CD4-positive, alpha-beta memory T cell (primary cell): Measurements from ENCODE around the gene BRINP1. TPM values are rescaled to one million over a fixed set of nuclear protein-coding genes. Genes with fewer than 3 reads are reported as not detected.
A peak's percentile ranks its signal among the peaks of the same experiment; 100 is the strongest.

ENCODE experiments used
- CTCF ChIA-PET: fragments of 350-600 bp; sonication (Branson Sonifier 250); formaldehyde crosslinking; loops from one replicate; lab custom pipeline; 2021; ENCODE audit warnings: inconsistent platforms; ENCODE audit not compliant: partially characterized antibody; lab: Charles Lee
- POLR2A ChIA-PET: fragments of 350-600 bp; sonication (Branson Sonifier 250); formaldehyde crosslinking; loops from one replicate; lab custom pipeline; 2021; ENCODE audit not compliant: partially characterized antibody; lab: Charles Lee
- DNase-seq, 5 donors: peaks; one replicate each; pipeline versions ENCODE4 v3.0.0 to v3.0.0-alpha.2; 2020 to 2022; ENCODE audit warnings: mixed read lengths in 1 of 5
- H3K27ac ChIP-seq: one replicate; pipeline ENCODE4 v1.7.0; 2013; ENCODE audit warnings: low read depth, low read length
- H3K27me3 ChIP-seq: 2 replicates; pipeline ENCODE4 v1.7.0; 2013; ENCODE audit warnings: mild to moderate bottlenecking, low read length, moderate library complexity; ENCODE audit not compliant: insufficient read depth
- H3K36me3 ChIP-seq: 2 replicates; pipeline ENCODE4 v1.7.0; 2013; ENCODE audit warnings: mild to moderate bottlenecking, low read length, moderate library complexity; ENCODE audit not compliant: insufficient read depth
- H3K4me1 ChIP-seq: 2 replicates; pipeline ENCODE4 v1.7.0; 2013; ENCODE audit warnings: mild to moderate bottlenecking, low read length, moderate library complexity; ENCODE audit not compliant: insufficient read depth
- H3K4me3 ChIP-seq, 2 donors: one replicate each; pipeline ENCODE4 v1.7.0; 2013; ENCODE audit warnings: low read length in 2 of 2, mild to moderate bottlenecking in 1 of 2
- H3K9me3 ChIP-seq, 2 donors: one replicate each; pipeline ENCODE4 v1.7.0; 2013; ENCODE audit warnings: low read length in 2 of 2, control low read depth in 1 of 2; ENCODE audit not compliant: control insufficient read depth in 1 of 2
- H3K27ac Mint-ChIP-seq, 7 donors: one replicate each; pipeline ENCODE4 v1.8.0; 2020 to 2021; ENCODE audit warnings: mixed read lengths in 7 of 7, mild to moderate bottlenecking in 6 of 7, inconsistent platforms in 3 of 7, moderate library complexity in 3 of 7
- H3K27me3 Mint-ChIP-seq, 2 donors: one replicate each; pipeline ENCODE4 v1.8.0; 2020 to 2021; ENCODE audit warnings: mixed read lengths in 2 of 2
- H3K36me3 Mint-ChIP-seq, 2 donors: one replicate each; pipeline ENCODE4 v1.8.0; 2020 to 2021; ENCODE audit warnings: mixed read lengths in 2 of 2, inconsistent platforms in 1 of 2, mild to moderate bottlenecking in 1 of 2
- H3K4me1 Mint-ChIP-seq, 4 donors: one replicate each; pipeline ENCODE4 v1.8.0; 2020 to 2021; ENCODE audit warnings: mixed read lengths in 4 of 4, mild to moderate bottlenecking in 1 of 4
- H3K4me3 Mint-ChIP-seq, 8 donors: one replicate each; pipeline ENCODE4 v1.8.0; 2020 to 2021; ENCODE audit warnings: mixed read lengths in 8 of 8, mild to moderate bottlenecking in 7 of 8, moderate library complexity in 6 of 8, inconsistent platforms in 3 of 8
- H3K9me3 Mint-ChIP-seq, 8 donors: one replicate each; pipeline ENCODE4 v1.8.0; 2020 to 2021; ENCODE audit warnings: mixed read lengths in 8 of 8, mild to moderate bottlenecking in 5 of 8, inconsistent platforms in 3 of 8, moderate library complexity in 1 of 8
- intact Hi-C: fragments of 100-400 bp; cut with micrococcal nuclease; formaldehyde crosslinking; loops from one replicate; pipeline ENCODE4 v1.15.1; 2023
- polyA plus RNA-seq, 2 donors: library from polyadenylated mRNA; unstranded; fragments of 300-500 nt; fragmentation: Illumina TruSeq; gene quantifications; one replicate each; pipeline ENCODE4 v1.2.3, GENCODE V29; 2021
- total RNA-seq, 2 experiments: library from RNA; stranded (reverse); gene quantifications; one replicate each; pipeline ENCODE4 v1.2.3, GENCODE V29; 2021

BRINP1 gene
- total and polyA plus RNA-seq, 4 experiments from 2014 or later = not detected

DNA sequence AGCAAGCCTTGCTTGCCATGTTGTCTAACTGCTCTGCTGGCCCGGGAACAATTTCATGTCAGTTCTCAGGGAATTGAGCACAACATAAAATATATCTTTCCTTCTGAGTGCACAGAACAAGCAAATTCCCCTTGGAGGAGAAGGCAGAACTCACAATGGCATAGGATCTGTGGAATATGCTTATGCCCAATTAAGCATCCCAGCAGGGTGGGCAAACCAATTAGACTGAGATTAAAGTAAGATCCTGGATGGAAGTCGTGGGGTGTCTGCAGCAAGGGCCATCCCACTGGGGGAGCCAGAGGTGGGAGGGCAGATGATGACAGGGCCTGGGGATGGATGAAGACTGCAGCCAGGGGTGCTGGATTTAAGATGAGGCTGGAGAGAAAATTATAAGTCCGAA, 114.1 kb downstream of the BRINP1 start:
- no peak overlapping the region for H3K4me3 Mint-ChIP-seq
- Histone ChIP-seq H3K36me3 (no peaks in the 10 kb centered on the region), H3K9me3 (no peaks in the 10 kb centered on the region), H3K27ac (no peak overlapping the region), H3K4me3 (no peak overlapping the region), H3K4me1 (no peaks in the 10 kb centered on the region), H3K27me3 (no peaks in the 10 kb centered on the region)
- DNase-seq = no peak
- H3K27ac Mint-ChIP-seq = no peak overlapping the region
- CTCF ChIA-PET = no interaction called here
- POLR2A ChIA-PET = no interaction called here
- no peaks in the 10 kb centered on the region for H3K27me3 Mint-ChIP-seq
- H3K36me3 Mint-ChIP-seq = no peaks in the 10 kb centered on the region
- intact Hi-C loops = no loop called here
- H3K4me1 Mint-ChIP-seq = no peaks in the 10 kb centered on the region
- peaks cover 0 to 18% (median 6%) of the 10 kb centered on the region in 8 donors for H3K9me3 Mint-ChIP-seq

DNA sequence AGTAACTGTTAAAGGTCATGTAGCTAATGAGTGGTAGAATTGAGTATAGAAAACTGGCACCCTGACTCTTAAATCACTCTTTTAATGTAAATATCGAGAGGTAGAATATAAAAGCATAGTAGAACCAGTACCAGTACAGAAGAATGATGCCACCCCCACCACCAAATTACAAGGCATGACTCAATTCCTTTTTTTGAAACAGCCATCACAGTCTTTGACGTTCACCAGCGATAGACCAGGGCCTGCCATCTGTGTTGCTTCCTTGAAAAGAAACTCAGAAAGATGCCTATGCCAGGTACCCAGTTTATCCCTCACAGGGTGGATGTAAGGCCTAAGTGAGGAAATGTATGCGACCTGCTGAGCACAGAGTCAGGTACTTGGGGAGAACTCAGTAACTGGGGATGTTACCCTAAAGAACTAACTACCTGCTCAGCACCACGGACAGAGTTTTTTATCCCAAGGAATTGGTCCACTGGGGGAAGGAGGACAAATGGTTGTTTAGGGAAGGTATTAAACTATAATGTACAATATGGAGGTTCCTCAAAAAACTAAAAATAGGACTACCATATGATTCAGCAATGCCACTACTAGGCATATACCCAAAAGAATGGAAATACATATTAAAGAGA, 116.5 kb downstream of the BRINP1 start:
- no peaks in the 10 kb centered on the region for H3K4me1 Mint-ChIP-seq
- Histone ChIP-seq H3K27me3 (no peaks in the 10 kb centered on the region), H3K4me3 (no peak overlapping the region), H3K4me1 (no peaks in the 10 kb centered on the region), H3K36me3 (no peaks in the 10 kb centered on the region), H3K27ac (no peak overlapping the region), H3K9me3 (no peaks in the 10 kb centered on the region)
- H3K36me3 Mint-ChIP-seq = no peaks in the 10 kb centered on the region
- H3K9me3 Mint-ChIP-seq = peaks cover 0 to 22% (median 7%) of the 10 kb centered on the region in 8 donors
- DNase-seq = no peak
- POLR2A ChIA-PET = no interaction called here
- H3K4me3 Mint-ChIP-seq = no peak overlapping the region
- H3K27ac Mint-ChIP-seq = no peak overlapping the region
- CTCF ChIA-PET = no interaction called here
- no peaks in the 10 kb centered on the region for H3K27me3 Mint-ChIP-seq
- intact Hi-C loops = no loop called here

DNA sequence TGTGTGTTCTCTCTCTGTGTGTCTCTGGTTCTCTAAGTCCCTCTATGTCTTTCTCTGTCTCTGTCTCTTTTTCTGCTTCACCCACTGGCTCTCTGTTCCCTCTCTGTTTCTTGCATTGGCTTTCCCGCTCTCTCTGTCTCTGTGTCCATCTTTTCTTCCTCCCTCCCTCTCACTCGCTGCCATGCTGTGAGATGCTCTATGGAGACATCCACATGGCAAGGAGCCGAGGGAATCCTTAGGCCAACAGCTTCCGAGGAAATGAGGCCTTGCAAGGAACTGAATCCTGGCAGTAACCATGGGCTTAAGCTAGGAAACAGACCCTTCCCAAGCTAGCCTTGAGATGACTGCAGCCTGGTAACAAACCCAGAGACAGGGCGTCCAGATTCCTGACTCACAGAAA, 117.3 kb downstream of the BRINP1 start:
- Histone ChIP-seq H3K4me1 (no peaks in the 10 kb centered on the region), H3K27me3 (no peaks in the 10 kb centered on the region), H3K9me3 (no peaks in the 10 kb centered on the region), H3K36me3 (no peaks in the 10 kb centered on the region), H3K4me3 (no peak overlapping the region), H3K27ac (no peak overlapping the region)
- Mint-ChIP-seq H3K36me3 (no peaks in the 10 kb centered on the region), H3K4me1 (no peaks in the 10 kb centered on the region), H3K9me3 (peaks cover 0 to 22% (median 7%) of the 10 kb centered on the region in 8 donors), H3K27me3 (no peaks in the 10 kb centered on the region), H3K27ac (no peak overlapping the region), H3K4me3 (no peak overlapping the region)
- POLR2A ChIA-PET = no interaction called here
- DNase-seq = no peak
- CTCF ChIA-PET = no interaction called here
- intact Hi-C loops = no loop called here

GRCh38 chr9:119250730-119251129, 118.5 kb downstream of the BRINP1 start:
- Mint-ChIP-seq H3K36me3 (no peaks in the 10 kb centered on the region), H3K9me3 (peaks cover 0 to 22% (median 7%) of the 10 kb centered on the region in 8 donors), H3K4me1 (no peaks in the 10 kb centered on the region), H3K4me3 (no peak overlapping the region), H3K27ac (no peak overlapping the region), H3K27me3 (no peaks in the 10 kb centered on the region)
- POLR2A ChIA-PET = no interaction called here
- Histone ChIP-seq H3K4me3 (no peak overlapping the region), H3K4me1 (no peaks in the 10 kb centered on the region), H3K27me3 (no peaks in the 10 kb centered on the region), H3K27ac (no peak overlapping the region), H3K9me3 (no peaks in the 10 kb centered on the region), H3K36me3 (no peaks in the 10 kb centered on the region)
- CTCF ChIA-PET = no interaction called here
- DNase-seq = peak in 1 of 5 donors; percentile 22
- intact Hi-C loops = no loop called here

DNA sequence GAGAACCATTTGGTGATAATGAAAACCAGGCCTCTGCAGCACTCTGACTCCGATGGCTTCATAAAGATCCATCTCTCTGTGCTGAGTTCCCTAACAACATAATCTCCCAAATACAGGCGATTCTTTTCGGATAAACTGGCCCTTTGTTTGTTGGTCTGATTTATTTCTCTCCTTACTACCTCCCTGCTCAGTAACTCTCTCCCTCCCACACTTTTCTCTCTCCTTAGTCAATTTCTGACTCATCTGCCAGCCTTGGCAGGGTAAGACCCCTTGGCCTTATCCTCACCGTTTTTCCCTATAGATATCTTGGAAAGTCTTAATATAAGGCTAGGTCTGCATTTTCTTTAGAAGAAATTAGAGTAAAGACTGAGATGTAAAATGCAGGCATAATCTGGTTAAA, 128.7 kb downstream of the BRINP1 start:
- ChIA-PET POLR2A (no interaction called here), CTCF (no interaction called here)
- Histone ChIP-seq H3K9me3 (no peaks in the 10 kb centered on the region), H3K4me1 (no peaks in the 10 kb centered on the region), H3K27ac (no peak overlapping the region), H3K36me3 (no peaks in the 10 kb centered on the region), H3K4me3 (no peak overlapping the region), H3K27me3 (no peaks in the 10 kb centered on the region)
- H3K27me3 Mint-ChIP-seq = no peaks in the 10 kb centered on the region
- H3K27ac Mint-ChIP-seq = no peak overlapping the region
- peaks cover 2 to 8% (median 4%) of the 10 kb centered on the region in 8 donors for H3K9me3 Mint-ChIP-seq
- intact Hi-C loops = no loop called here
- H3K4me1 Mint-ChIP-seq = no peaks in the 10 kb centered on the region
- H3K36me3 Mint-ChIP-seq = no peaks in the 10 kb centered on the region
- H3K4me3 Mint-ChIP-seq = no peak overlapping the region
- DNase-seq = no peak

DNA sequence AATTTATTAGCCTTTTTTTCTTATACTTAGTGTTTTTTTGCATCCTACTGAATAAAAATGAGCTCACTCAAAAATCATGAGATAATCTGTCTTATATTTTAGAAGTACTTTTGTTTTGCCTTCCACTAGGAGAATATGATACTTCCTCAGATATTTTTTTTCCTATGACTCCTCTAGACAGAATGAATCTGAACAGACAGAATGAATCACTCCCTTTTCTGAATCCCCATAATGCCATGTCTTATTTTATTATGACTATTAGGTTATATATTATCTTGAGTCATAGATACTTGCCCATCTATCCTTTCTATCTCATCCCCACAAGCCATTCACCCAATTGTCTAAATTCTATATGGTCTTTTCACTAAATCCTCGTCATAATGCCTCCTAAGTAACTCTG, 134.6 kb downstream of the BRINP1 start:
- H3K27ac ChIP-seq = no peak overlapping the region
- no peak overlapping the region for H3K27ac Mint-ChIP-seq
- CTCF ChIA-PET = no interaction called here

DNA sequence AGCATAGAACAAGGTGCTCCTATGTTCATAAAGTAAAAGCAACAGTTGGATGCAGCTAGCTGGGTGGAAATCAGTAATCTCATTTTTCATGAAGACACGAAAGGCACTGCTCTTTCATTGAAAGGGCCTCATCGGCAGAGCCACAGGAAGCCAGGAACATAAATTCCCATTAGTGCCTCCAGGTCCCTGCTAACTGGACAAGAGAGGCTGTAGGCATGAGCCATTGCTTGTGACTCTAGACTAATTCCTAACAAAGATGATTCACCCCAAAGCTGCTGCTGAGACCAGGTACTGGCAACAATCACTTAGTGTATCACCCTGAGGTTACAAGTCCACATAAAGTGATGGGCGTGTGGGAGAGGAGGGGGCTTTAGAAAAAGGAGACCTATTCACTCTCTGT, 141.8 kb downstream of the BRINP1 start:
- Mint-ChIP-seq H3K27ac (no peak overlapping the region), H3K36me3 (no peaks in the 10 kb centered on the region)

More for the DNA sequence above, 134.6 kb downstream of the BRINP1 start:
- Histone ChIP-seq H3K4me1 (no peaks in the 10 kb centered on the region), H3K4me3 (no peak overlapping the region), H3K36me3 (no peaks in the 10 kb centered on the region), H3K27me3 (no peaks in the 10 kb centered on the region), H3K9me3 (no peaks in the 10 kb centered on the region)
- no peaks in the 10 kb centered on the region for H3K36me3 Mint-ChIP-seq
- intact Hi-C loops = no loop called here
- H3K9me3 Mint-ChIP-seq = peaks cover 0 to 6% (median 1%) of the 10 kb centered on the region in 8 donors
- no peaks in the 10 kb centered on the region for H3K4me1 Mint-ChIP-seq
- no peaks in the 10 kb centered on the region for H3K27me3 Mint-ChIP-seq
- no peak overlapping the region for H3K4me3 Mint-ChIP-seq
- POLR2A ChIA-PET = no interaction called here
- no peak for DNase-seq

More for the DNA sequence above, 141.8 kb downstream of the BRINP1 start:
- POLR2A ChIA-PET = no interaction called here
- CTCF ChIA-PET = no interaction called here
- H3K9me3 Mint-ChIP-seq = peaks cover 0 to 9% (median 2%) of the 10 kb centered on the region in 8 donors
- no peak overlapping the region for H3K27ac ChIP-seq
- H3K27me3 ChIP-seq = no peaks in the 10 kb centered on the region
- no peaks in the 10 kb centered on the region for H3K4me1 ChIP-seq
- no peaks in the 10 kb centered on the region for H3K9me3 ChIP-seq
- H3K36me3 ChIP-seq = no peaks in the 10 kb centered on the region
- H3K4me3 Mint-ChIP-seq = no peak overlapping the region
- H3K4me3 ChIP-seq = no peak overlapping the region
- H3K4me1 Mint-ChIP-seq = no peaks in the 10 kb centered on the region
- H3K27me3 Mint-ChIP-seq = no peaks in the 10 kb centered on the region
- no peak for DNase-seq
- intact Hi-C loops = no loop called here
